OCI-LY1 (cell line): ENCODE results near the gene ROR2.

Experiments used
- H2AFZ ChIP-seq: fragments of 200-600 bp; sonication (generic), shearing (Covaris generic); 2 replicates; pipeline ENCODE4 v1.6.0; 2014; ENCODE audit warnings: antibody characterized with exemption, mild to moderate bottlenecking, low read length
- H3F3A ChIP-seq: fragments of 200-600 bp; sonication (generic), shearing (Covaris generic); 2 replicates; pipeline ENCODE4 v1.6.0; 2014; ENCODE audit warnings: mild to moderate bottlenecking, antibody characterized with exemption, low read length, moderate library complexity; ENCODE audit not compliant: insufficient read depth
- H3K27ac ChIP-seq: fragments of 200-600 bp; sonication (generic); 2 replicates; pipeline ENCODE4 v1.5.1; 2014; ENCODE audit warnings: low read length, mixed run types, mild to moderate bottlenecking, low read depth; ENCODE audit not compliant: poor library complexity, severe bottlenecking
- H3K27me3 ChIP-seq: fragments of 200-600 bp; sonication (generic); 2 replicates; pipeline ENCODE4 v1.6.0; 2014; ENCODE audit warnings: antibody characterized with exemption, mild to moderate bottlenecking, low read length, moderate library complexity; ENCODE audit not compliant: insufficient read depth
- H3K36me3 ChIP-seq: fragments of 200-600 bp; sonication (generic); 2 replicates; pipeline ENCODE4 v1.6.1; 2014; ENCODE audit warnings: mild to moderate bottlenecking, antibody characterized with exemption, low read length, moderate library complexity, mixed read lengths; ENCODE audit not compliant: insufficient read depth
- H3K4me1 ChIP-seq: fragments of 200-600 bp; sonication (generic); 2 replicates; pipeline ENCODE4 v1.5.1; 2014; ENCODE audit warnings: mild to moderate bottlenecking, low read length, moderate library complexity; ENCODE audit not compliant: insufficient read depth, severe bottlenecking
- H3K4me2 ChIP-seq: fragments of 200-600 bp; sonication (generic), shearing (Covaris generic); 2 replicates; pipeline ENCODE4 v1.6.1; 2014; ENCODE audit warnings: low read length
- H3K4me3 ChIP-seq: fragments of 200-600 bp; sonication (generic); 2 replicates; pipeline ENCODE4 v1.5.1; 2014; ENCODE audit warnings: low read length, low read depth, mild to moderate bottlenecking, mixed read lengths; ENCODE audit not compliant: poor library complexity, severe bottlenecking
- H3K79me2 ChIP-seq: fragments of 200-600 bp; shearing (Covaris generic); 2 replicates; pipeline ENCODE4 v1.6.1; 2016; ENCODE audit warnings: mixed run types, low read length, mixed read lengths; ENCODE audit not compliant: insufficient read depth
- H3K9ac ChIP-seq: fragments of 200-600 bp; sonication (generic), shearing (Covaris generic); 2 replicates; pipeline ENCODE4 v1.6.1; 2014; ENCODE audit warnings: mild to moderate bottlenecking, low read length, mixed read lengths
- H3K9me2 ChIP-seq: fragments of 200-600 bp; sonication (generic), shearing (Covaris generic); 2 replicates; pipeline ENCODE4 v1.6.1; 2014; ENCODE audit warnings: low read depth, mild to moderate bottlenecking, low read length, mixed read lengths
- H3K9me3 ChIP-seq: fragments of 200-600 bp; shearing (Covaris generic); 2 replicates; pipeline ENCODE4 v1.6.1; 2014; ENCODE audit warnings: low read length, mixed read lengths
- H4K20me1 ChIP-seq: fragments of 200-600 bp; sonication (generic), shearing (Covaris generic); 2 replicates; pipeline ENCODE4 v1.6.0; 2016; ENCODE audit warnings: mild to moderate bottlenecking, low read length; ENCODE audit not compliant: insufficient read depth
- EZH2 ChIP-seq: fragments of 200-600 bp; sonication (generic), shearing (Covaris generic); IDR thresholded peaks from 2 replicates; pipeline ENCODE4 v1.8.0; 2017; ENCODE audit warnings: borderline replicate concordance, mixed run types, mild to moderate bottlenecking, antibody characterized with exemption, low read length, moderate library complexity, mixed read lengths
- TF ChIP-seq, protein P1 (sequence below): fragments of 200-600 bp; sonication (generic), shearing (Covaris generic); IDR thresholded peaks from 2 replicates; pipeline ENCODE4 v1.5.1; 2017; ENCODE audit warnings: mild to moderate bottlenecking, antibody characterized with exemption, low read length, moderate library complexity, mixed read lengths

Gene ROR2

GRCh38 chr9:91972076-91972626, 22.1 kb upstream of the ROR2 start:
- H3K79me2 ChIP-seq, result no peaks in the 10 kb centered on the region
- H3K4me2 ChIP-seq, result no peak overlapping the region
- H3K9ac ChIP-seq, result no peak overlapping the region
- no peaks in the 10 kb centered on the region for H3K9me2 ChIP-seq
- no peaks in the 10 kb centered on the region for H3K27me3 ChIP-seq
- no peaks in the 10 kb centered on the region for H4K20me1 ChIP-seq
- H3K4me1 ChIP-seq, result no peaks in the 10 kb centered on the region
- H3K4me3 ChIP-seq, result no peak overlapping the region
- H3K36me3 ChIP-seq, result no peaks in the 10 kb centered on the region
- H3K27ac ChIP-seq, result no peak overlapping the region
- TF ChIP-seq, protein P1, sequence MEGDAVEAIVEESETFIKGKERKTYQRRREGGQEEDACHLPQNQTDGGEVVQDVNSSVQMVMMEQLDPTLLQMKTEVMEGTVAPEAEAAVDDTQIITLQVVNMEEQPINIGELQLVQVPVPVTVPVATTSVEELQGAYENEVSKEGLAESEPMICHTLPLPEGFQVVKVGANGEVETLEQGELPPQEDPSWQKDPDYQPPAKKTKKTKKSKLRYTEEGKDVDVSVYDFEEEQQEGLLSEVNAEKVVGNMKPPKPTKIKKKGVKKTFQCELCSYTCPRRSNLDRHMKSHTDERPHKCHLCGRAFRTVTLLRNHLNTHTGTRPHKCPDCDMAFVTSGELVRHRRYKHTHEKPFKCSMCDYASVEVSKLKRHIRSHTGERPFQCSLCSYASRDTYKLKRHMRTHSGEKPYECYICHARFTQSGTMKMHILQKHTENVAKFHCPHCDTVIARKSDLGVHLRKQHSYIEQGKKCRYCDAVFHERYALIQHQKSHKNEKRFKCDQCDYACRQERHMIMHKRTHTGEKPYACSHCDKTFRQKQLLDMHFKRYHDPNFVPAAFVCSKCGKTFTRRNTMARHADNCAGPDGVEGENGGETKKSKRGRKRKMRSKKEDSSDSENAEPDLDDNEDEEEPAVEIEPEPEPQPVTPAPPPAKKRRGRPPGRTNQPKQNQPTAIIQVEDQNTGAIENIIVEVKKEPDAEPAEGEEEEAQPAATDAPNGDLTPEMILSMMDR, result no peak
- no peak for TF ChIP-seq EZH2
- H2AFZ ChIP-seq, result no peak overlapping the region
- no peaks in the 10 kb centered on the region for H3F3A ChIP-seq
- no peaks in the 10 kb centered on the region for H3K9me3 ChIP-seq

GRCh38 chr9:91967259-91967658, 17.2 kb upstream of the ROR2 start:
- Histone ChIP-seq H4K20me1 (no peaks in the 10 kb centered on the region), H3K79me2 (no peaks in the 10 kb centered on the region), H3K27me3 (no peaks in the 10 kb centered on the region), H3F3A (no peaks in the 10 kb centered on the region), H3K4me2 (no peak overlapping the region), H3K4me1 (no peaks in the 10 kb centered on the region), H3K9ac (no peak overlapping the region), H2AFZ (no peak overlapping the region), H3K36me3 (no peaks in the 10 kb centered on the region), H3K4me3 (no peak overlapping the region), H3K9me2 (no peaks in the 10 kb centered on the region), H3K27ac (no peak overlapping the region), H3K9me3 (no peaks in the 10 kb centered on the region)
- TF ChIP-seq, protein P1, result no peak
- TF ChIP-seq EZH2, result no peak

DNA sequence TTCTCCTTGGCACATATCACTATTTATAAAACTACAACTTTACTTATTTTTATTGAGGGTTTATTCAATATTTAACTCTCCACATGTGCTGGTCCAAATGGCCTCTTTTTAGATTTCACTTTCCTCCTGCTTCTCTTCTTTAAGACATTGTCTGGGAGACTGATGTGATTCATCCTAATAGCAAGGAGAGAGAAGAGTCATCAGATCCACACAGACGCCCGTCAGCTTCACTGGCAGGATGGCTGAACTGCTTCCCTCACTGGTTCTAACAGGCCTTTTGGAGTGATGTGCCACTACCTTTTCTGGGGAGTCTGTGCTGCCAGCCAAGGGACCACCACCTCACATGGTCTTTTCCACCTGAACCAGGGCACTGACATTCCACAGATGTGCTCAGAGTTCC, 16.5 kb upstream of the ROR2 start:
- TF ChIP-seq EZH2, result no peak
- TF ChIP-seq, protein P1, result no peak
- no peaks in the 10 kb centered on the region for H3K36me3 ChIP-seq

More for the DNA sequence above, 16.5 kb upstream of the ROR2 start:
- no peak overlapping the region for H3K4me2 ChIP-seq
- H3F3A ChIP-seq, result no peaks in the 10 kb centered on the region
- no peaks in the 10 kb centered on the region for H3K79me2 ChIP-seq
- no peak overlapping the region for H3K27ac ChIP-seq
- H2AFZ ChIP-seq, result no peak overlapping the region
- H4K20me1 ChIP-seq, result no peaks in the 10 kb centered on the region
- no peak overlapping the region for H3K4me3 ChIP-seq
- no peaks in the 10 kb centered on the region for H3K9me2 ChIP-seq
- H3K4me1 ChIP-seq, result no peaks in the 10 kb centered on the region
- H3K27me3 ChIP-seq, result no peaks in the 10 kb centered on the region
- H3K9ac ChIP-seq, result no peak overlapping the region
- no peaks in the 10 kb centered on the region for H3K9me3 ChIP-seq
